Measurements from ENCODE around the gene SLC2A9. TPM values are rescaled to one million over a fixed set of nuclear protein-coding genes. Genes with fewer than 3 reads are reported as not detected.

The SLC2A9 gene
- total RNA-seq, 1 experiment from 2014 or later: 3.5 TPM

DNA sequence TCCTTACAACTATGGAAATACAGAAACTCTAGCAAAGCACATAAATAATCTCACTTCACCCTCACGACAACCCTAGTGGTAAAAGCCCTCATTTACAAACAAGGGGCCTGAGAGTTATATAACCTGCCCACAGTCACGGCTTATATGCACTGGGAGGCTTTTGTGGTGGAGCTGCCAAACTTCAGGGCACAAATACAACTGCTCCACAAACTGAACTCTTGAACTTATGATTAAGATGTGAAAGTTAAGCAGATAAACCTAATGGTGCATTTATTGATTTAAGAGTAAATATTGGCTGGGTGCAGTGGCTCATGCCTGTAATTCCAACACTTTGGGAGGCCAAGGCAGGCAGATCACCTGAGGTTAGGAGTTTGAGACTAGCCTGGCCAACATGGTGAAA, 19.0 kb downstream of the SLC2A9 start:
- H3K4me1 ChIP-seq (ENCODE audit: control insufficient read depth, insufficient read depth, low read length): peaks cover 13% of the 10 kb centered on the region
- no peak for ATAC-seq
- TF ChIP-seq, protein P1, sequence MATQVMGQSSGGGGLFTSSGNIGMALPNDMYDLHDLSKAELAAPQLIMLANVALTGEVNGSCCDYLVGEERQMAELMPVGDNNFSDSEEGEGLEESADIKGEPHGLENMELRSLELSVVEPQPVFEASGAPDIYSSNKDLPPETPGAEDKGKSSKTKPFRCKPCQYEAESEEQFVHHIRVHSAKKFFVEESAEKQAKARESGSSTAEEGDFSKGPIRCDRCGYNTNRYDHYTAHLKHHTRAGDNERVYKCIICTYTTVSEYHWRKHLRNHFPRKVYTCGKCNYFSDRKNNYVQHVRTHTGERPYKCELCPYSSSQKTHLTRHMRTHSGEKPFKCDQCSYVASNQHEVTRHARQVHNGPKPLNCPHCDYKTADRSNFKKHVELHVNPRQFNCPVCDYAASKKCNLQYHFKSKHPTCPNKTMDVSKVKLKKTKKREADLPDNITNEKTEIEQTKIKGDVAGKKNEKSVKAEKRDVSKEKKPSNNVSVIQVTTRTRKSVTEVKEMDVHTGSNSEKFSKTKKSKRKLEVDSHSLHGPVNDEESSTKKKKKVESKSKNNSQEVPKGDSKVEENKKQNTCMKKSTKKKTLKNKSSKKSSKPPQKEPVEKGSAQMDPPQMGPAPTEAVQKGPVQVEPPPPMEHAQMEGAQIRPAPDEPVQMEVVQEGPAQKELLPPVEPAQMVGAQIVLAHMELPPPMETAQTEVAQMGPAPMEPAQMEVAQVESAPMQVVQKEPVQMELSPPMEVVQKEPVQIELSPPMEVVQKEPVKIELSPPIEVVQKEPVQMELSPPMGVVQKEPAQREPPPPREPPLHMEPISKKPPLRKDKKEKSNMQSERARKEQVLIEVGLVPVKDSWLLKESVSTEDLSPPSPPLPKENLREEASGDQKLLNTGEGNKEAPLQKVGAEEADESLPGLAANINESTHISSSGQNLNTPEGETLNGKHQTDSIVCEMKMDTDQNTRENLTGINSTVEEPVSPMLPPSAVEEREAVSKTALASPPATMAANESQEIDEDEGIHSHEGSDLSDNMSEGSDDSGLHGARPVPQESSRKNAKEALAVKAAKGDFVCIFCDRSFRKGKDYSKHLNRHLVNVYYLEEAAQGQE (IDR thresholded peaks at IDR 0.05; ENCODE audit: insufficient read depth in 1 of 2, low read depth in 2 of 2, low read length in 1 of 2): no peak
- TF ChIP-seq, protein P2, sequence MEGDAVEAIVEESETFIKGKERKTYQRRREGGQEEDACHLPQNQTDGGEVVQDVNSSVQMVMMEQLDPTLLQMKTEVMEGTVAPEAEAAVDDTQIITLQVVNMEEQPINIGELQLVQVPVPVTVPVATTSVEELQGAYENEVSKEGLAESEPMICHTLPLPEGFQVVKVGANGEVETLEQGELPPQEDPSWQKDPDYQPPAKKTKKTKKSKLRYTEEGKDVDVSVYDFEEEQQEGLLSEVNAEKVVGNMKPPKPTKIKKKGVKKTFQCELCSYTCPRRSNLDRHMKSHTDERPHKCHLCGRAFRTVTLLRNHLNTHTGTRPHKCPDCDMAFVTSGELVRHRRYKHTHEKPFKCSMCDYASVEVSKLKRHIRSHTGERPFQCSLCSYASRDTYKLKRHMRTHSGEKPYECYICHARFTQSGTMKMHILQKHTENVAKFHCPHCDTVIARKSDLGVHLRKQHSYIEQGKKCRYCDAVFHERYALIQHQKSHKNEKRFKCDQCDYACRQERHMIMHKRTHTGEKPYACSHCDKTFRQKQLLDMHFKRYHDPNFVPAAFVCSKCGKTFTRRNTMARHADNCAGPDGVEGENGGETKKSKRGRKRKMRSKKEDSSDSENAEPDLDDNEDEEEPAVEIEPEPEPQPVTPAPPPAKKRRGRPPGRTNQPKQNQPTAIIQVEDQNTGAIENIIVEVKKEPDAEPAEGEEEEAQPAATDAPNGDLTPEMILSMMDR (IDR thresholded peaks at IDR 0.05): no peak
- TF ChIP-seq POLR2AphosphoS5 (IDR thresholded peaks at IDR 0.05; ENCODE audit: low read depth, low read length) (no peak), SIN3A (IDR thresholded peaks at IDR 0.05; ENCODE audit: borderline replicate concordance, insufficient read depth, low read depth, low read length) (no peak), TCF7L2 (IDR thresholded peaks at IDR 0.05; ENCODE audit: low read depth, low read length) (no peak)
- H3K27me3 ChIP-seq (ENCODE audit: control insufficient read depth, insufficient read depth, low read length): no peaks in the 10 kb centered on the region
- ChIA-PET CTCF (no interaction called here), POLR2A (no interaction called here)
- intact Hi-C loops (cut with micrococcal nuclease; ENCODE audit: unreplicated experiment): no loop called here
- no TSS peak for BruUV-seq (replicated peaks)
- DNase-seq (ENCODE audit: low read depth, low spot score): no peak
- H3K4me3 ChIP-seq (ENCODE audit: low read depth in 2 of 2, low read length in 2 of 2): no peak overlapping the region
- H3K27ac ChIP-seq (ENCODE audit: low read length): no peak overlapping the region
- no peaks in the 10 kb centered on the region for H3K36me3 ChIP-seq (ENCODE audit: control insufficient read depth, insufficient read depth, low read length)
- no peaks in the 10 kb centered on the region for H3K9me3 ChIP-seq (ENCODE audit: control insufficient read depth, insufficient read depth, low read depth, low read length)
- in situ Hi-C loops (cut with HindIII; ENCODE audit: low pct_unique_long_range_greater_than_20kb, low sequenced_read_pairs): no loop called here

DNA sequence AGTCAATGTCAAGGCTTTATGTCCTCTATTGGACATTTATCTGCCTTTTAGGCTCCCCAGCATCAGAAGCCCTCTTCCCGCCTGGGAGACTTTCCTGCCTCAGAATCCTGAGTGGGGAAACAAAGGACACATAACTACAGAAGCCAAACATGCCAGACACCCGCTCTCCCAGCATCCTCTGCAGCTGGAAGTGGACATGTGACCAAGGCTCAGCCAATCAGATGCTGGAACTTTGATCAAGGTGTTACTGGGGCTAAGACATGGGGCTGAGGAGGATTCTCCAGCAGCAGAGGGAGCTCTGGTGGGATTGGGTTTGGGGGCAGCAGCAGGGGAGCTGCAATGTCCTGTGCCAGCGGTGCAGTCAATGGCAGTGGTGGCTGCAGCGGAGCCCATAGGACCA, 19.5 kb downstream of the SLC2A9 start:
- intact Hi-C loops (cut with micrococcal nuclease; ENCODE audit: unreplicated experiment): no loop called here
- TF ChIP-seq POLR2AphosphoS5 (IDR thresholded peaks at IDR 0.05; ENCODE audit: low read depth, low read length) (no peak), SIN3A (IDR thresholded peaks at IDR 0.05; ENCODE audit: borderline replicate concordance, insufficient read depth, low read depth, low read length) (no peak)
- TF ChIP-seq, protein P1 (IDR thresholded peaks at IDR 0.05; ENCODE audit: insufficient read depth in 1 of 2, low read depth in 2 of 2, low read length in 1 of 2): no peak
- DNase-seq (ENCODE audit: low read depth, low spot score) (no peak), ATAC-seq (no peak)
- Histone ChIP-seq H3K36me3 (ENCODE audit: control insufficient read depth, insufficient read depth, low read length) (no peaks in the 10 kb centered on the region), H3K4me1 (ENCODE audit: control insufficient read depth, insufficient read depth, low read length) (peaks cover 9% of the 10 kb centered on the region), H3K27ac (ENCODE audit: low read length) (peak overlapping the region; percentile 40), H3K4me3 (ENCODE audit: low read depth in 2 of 2, low read length in 2 of 2) (no peak overlapping the region), H3K27me3 (ENCODE audit: control insufficient read depth, insufficient read depth, low read length) (no peaks in the 10 kb centered on the region), H3K9me3 (ENCODE audit: control insufficient read depth, insufficient read depth, low read depth, low read length) (no peaks in the 10 kb centered on the region)
- no TSS peak for BruUV-seq (replicated peaks)
- ChIA-PET CTCF (no interaction called here), POLR2A (no interaction called here)
- in situ Hi-C loops (cut with HindIII; ENCODE audit: low pct_unique_long_range_greater_than_20kb, low sequenced_read_pairs): no loop called here

Data from Panc1 (cell line).